ENCODE results near the gene MAP4K2. TPM values are rescaled to one million over a fixed set of nuclear protein-coding genes. Genes with fewer than 3 reads are reported as not detected.

Gene MAP4K2
- polyA plus RNA-seq, 1 of the 3 experiments (the other 2 are of a cell fraction), result 20.0 TPM

DNA sequence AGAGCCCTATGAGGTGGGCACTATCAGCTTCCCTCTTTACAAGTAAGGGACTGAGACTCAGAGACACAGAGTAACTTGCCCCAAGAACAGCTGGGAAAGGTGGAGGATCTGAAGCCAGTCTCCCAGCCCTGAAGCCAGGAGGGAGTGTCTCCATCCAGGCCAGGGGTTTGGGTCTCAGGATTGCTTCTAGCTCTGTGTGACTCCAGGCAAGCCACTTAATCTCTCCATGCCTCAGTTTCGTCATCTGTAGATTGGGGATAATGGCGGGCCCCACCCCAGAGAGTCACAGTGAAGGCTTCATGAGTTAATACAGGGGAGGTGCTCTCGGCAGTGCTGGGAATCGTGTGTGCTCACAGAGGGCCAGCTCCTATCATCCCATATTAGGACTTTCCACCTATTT is 10.5 kb downstream of the MAP4K2 start:
- WGBS (ENCODE audit: low lambda C conversion rate), result 100% methylated on average over 4 of the region's 4 CpGs

DNA sequence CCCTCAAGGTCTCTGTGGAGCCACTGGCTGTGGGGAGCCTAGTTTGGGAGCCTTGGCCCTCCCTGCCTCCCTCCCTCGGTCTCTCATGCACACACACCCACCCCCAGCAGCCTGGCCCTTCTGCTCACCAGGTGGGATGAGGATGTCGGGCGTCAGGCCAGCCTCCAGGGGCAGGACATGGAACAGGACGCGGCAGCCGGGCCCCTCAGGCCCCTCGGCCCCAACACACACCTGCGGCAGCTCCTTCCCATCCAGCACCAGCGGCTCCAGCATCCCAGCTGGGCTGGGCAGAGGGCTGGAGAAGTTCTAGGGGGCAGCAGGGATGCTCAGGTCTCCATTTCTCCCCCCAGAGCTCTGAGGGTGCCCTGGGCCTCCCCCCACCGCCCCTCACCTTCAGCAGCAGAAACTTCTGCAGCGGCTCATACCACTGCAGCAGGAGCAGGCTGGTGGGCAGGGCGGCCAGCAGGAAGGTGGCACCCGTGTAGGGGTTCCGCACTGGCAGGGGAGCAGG is 11.2 kb downstream of the MAP4K2 start:
- H3K4me3 ChIP-seq (ENCODE audit: low read depth in 2 of 2, low read length in 1 of 2), result no peak overlapping the region
- DNase-seq, result peak; percentile 15
- no peaks in the 10 kb centered on the region for H3K9me3 ChIP-seq
- 92% methylated on average over 6 of the region's 14 CpGs for WGBS (ENCODE audit: low lambda C conversion rate)
- no peak overlapping the region for H3K4me2 ChIP-seq
- H3F3A ChIP-seq (replicated peaks; ENCODE audit: insufficient read depth), result peaks cover 3% of the 10 kb centered on the region
- no peaks in the 10 kb centered on the region for H4K20me1 ChIP-seq (ENCODE audit: insufficient read depth)
- no peak overlapping the region for H3K9ac ChIP-seq
- H3K36me3 ChIP-seq (replicated peaks in 1 of 2; ENCODE audit: control insufficient read depth in 1 of 2, insufficient read depth in 2 of 2, low read length in 1 of 2), result peaks cover 0 to 15% of the 10 kb centered on the region in 2 experiments
- POLR2A ChIA-PET, result no interaction called here
- H3K4me1 ChIP-seq (ENCODE audit: control insufficient read depth in 1 of 2, insufficient read depth in 2 of 2, low read depth in 1 of 2, low read length in 1 of 2), result no peaks in the 10 kb centered on the region
- no peaks in the 10 kb centered on the region for H3K9me2 ChIP-seq
- CTCF ChIA-PET, result interaction anchor here (1.0 to 1.1 kb wide), 2 partner anchors 11 to 16 kb away, joined by 3 read pairs; partner anchors contain the start of gene MAP4K2
- H3K27ac ChIP-seq (ENCODE audit: low read depth in 2 of 2, low read length in 1 of 2), result no peak overlapping the region
- no peaks in the 10 kb centered on the region for H3K79me2 ChIP-seq (ENCODE audit: insufficient read depth)
- H2AFZ ChIP-seq (ENCODE audit: low read depth), result no peak overlapping the region
- no peaks in the 10 kb centered on the region for H3K27me3 ChIP-seq (ENCODE audit: insufficient read depth)
- TF ChIP-seq, protein P1, sequence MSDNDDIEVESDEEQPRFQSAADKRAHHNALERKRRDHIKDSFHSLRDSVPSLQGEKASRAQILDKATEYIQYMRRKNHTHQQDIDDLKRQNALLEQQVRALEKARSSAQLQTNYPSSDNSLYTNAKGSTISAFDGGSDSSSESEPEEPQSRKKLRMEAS (IDR thresholded peaks at IDR 0.05; ENCODE audit: low read depth), result no peak
- TF ChIP-seq EP300 (IDR thresholded peaks at IDR 0.05; ENCODE audit: borderline replicate concordance in 1 of 2, low read depth in 1 of 2, low read length in 1 of 2) (no peak), RCOR1 (IDR thresholded peaks at IDR 0.05; ENCODE audit: low read length) (no peak), FOSL2 (IDR thresholded peaks at IDR 0.05; ENCODE audit: borderline replicate concordance, low read depth) (no peak), SMC3 (IDR thresholded peaks at IDR 0.05; ENCODE audit: low read depth, low read length) (no peak), RFX5 (IDR thresholded peaks at IDR 0.05; ENCODE audit: low read length) (no peak), SIN3A (IDR thresholded peaks at IDR 0.05; ENCODE audit: borderline replicate concordance, low read depth, low read length) (no peak)
- TF ChIP-seq, protein P2, sequence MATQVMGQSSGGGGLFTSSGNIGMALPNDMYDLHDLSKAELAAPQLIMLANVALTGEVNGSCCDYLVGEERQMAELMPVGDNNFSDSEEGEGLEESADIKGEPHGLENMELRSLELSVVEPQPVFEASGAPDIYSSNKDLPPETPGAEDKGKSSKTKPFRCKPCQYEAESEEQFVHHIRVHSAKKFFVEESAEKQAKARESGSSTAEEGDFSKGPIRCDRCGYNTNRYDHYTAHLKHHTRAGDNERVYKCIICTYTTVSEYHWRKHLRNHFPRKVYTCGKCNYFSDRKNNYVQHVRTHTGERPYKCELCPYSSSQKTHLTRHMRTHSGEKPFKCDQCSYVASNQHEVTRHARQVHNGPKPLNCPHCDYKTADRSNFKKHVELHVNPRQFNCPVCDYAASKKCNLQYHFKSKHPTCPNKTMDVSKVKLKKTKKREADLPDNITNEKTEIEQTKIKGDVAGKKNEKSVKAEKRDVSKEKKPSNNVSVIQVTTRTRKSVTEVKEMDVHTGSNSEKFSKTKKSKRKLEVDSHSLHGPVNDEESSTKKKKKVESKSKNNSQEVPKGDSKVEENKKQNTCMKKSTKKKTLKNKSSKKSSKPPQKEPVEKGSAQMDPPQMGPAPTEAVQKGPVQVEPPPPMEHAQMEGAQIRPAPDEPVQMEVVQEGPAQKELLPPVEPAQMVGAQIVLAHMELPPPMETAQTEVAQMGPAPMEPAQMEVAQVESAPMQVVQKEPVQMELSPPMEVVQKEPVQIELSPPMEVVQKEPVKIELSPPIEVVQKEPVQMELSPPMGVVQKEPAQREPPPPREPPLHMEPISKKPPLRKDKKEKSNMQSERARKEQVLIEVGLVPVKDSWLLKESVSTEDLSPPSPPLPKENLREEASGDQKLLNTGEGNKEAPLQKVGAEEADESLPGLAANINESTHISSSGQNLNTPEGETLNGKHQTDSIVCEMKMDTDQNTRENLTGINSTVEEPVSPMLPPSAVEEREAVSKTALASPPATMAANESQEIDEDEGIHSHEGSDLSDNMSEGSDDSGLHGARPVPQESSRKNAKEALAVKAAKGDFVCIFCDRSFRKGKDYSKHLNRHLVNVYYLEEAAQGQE (IDR thresholded peaks at IDR 0.05; ENCODE audit: low read depth, low read length), result no peak

More for the DNA sequence above, 10.5 kb downstream of the MAP4K2 start:
- H3K4me3 ChIP-seq (ENCODE audit: low read depth in 2 of 2, low read length in 1 of 2), result no peak overlapping the region
- ChIA-PET CTCF (interaction anchor here (1.0 to 1.1 kb wide), 2 partner anchors 10 to 15 kb away, joined by 3 read pairs; partner anchors contain the start of gene MAP4K2), POLR2A (no interaction called here)
- no peak for DNase-seq
- H3F3A ChIP-seq (replicated peaks; ENCODE audit: insufficient read depth), result peaks cover 2% of the 10 kb centered on the region
- TF ChIP-seq EP300 (IDR thresholded peaks at IDR 0.05; ENCODE audit: borderline replicate concordance in 1 of 2, low read depth in 1 of 2, low read length in 1 of 2), result no peak
- TF ChIP-seq, protein P3, sequence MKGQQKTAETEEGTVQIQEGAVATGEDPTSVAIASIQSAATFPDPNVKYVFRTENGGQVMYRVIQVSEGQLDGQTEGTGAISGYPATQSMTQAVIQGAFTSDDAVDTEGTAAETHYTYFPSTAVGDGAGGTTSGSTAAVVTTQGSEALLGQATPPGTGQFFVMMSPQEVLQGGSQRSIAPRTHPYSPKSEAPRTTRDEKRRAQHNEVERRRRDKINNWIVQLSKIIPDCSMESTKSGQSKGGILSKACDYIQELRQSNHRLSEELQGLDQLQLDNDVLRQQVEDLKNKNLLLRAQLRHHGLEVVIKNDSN (IDR thresholded peaks at IDR 0.05; ENCODE audit: borderline replicate concordance, low read depth), result no peak
- no peak for TF ChIP-seq RCOR1 (IDR thresholded peaks at IDR 0.05; ENCODE audit: low read length)
- TF ChIP-seq FOSL2 (IDR thresholded peaks at IDR 0.05; ENCODE audit: borderline replicate concordance, low read depth), result no peak
- TF ChIP-seq JUND (IDR thresholded peaks at IDR 0.05), result no peak
- TF ChIP-seq GABPA (IDR thresholded peaks at IDR 0.05; ENCODE audit: low read depth), result no peak
- TF ChIP-seq GATA2 (CRISPR knock-in tag; IDR thresholded peaks at IDR 0.05), result no peak
- TF ChIP-seq RFX5 (IDR thresholded peaks at IDR 0.05; ENCODE audit: low read length), result no peak
- TF ChIP-seq, protein P4, sequence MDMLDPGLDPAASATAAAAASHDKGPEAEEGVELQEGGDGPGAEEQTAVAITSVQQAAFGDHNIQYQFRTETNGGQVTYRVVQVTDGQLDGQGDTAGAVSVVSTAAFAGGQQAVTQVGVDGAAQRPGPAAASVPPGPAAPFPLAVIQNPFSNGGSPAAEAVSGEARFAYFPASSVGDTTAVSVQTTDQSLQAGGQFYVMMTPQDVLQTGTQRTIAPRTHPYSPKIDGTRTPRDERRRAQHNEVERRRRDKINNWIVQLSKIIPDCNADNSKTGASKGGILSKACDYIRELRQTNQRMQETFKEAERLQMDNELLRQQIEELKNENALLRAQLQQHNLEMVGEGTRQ (IDR thresholded peaks at IDR 0.05; ENCODE audit: borderline replicate concordance, low read depth, low read length), result no peak
- TF ChIP-seq, protein P1 (IDR thresholded peaks at IDR 0.05; ENCODE audit: low read depth), result no peak
- TF ChIP-seq POLR2AphosphoS5 (IDR thresholded peaks at IDR 0.05; ENCODE audit: low read depth, low read length), result no peak
- no peak for TF ChIP-seq RXRA (IDR thresholded peaks at IDR 0.05; ENCODE audit: borderline replicate concordance, low read depth)
- no peak for TF ChIP-seq FOXM1 (IDR thresholded peaks at IDR 0.05; ENCODE audit: low read depth)
- TF ChIP-seq ELF1 (IDR thresholded peaks at IDR 0.05), result no peak
- no peak for TF ChIP-seq TAF1 (IDR thresholded peaks at IDR 0.05; ENCODE audit: borderline replicate concordance, low read depth, low read length)
- TF ChIP-seq SIN3A (IDR thresholded peaks at IDR 0.05; ENCODE audit: borderline replicate concordance, low read depth, low read length), result no peak
- no peak for TF ChIP-seq NRF1 (IDR thresholded peaks at IDR 0.05; ENCODE audit: low read depth, low read length)
- TF ChIP-seq, protein P5, sequence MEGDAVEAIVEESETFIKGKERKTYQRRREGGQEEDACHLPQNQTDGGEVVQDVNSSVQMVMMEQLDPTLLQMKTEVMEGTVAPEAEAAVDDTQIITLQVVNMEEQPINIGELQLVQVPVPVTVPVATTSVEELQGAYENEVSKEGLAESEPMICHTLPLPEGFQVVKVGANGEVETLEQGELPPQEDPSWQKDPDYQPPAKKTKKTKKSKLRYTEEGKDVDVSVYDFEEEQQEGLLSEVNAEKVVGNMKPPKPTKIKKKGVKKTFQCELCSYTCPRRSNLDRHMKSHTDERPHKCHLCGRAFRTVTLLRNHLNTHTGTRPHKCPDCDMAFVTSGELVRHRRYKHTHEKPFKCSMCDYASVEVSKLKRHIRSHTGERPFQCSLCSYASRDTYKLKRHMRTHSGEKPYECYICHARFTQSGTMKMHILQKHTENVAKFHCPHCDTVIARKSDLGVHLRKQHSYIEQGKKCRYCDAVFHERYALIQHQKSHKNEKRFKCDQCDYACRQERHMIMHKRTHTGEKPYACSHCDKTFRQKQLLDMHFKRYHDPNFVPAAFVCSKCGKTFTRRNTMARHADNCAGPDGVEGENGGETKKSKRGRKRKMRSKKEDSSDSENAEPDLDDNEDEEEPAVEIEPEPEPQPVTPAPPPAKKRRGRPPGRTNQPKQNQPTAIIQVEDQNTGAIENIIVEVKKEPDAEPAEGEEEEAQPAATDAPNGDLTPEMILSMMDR (IDR thresholded peaks at IDR 0.05), result no peak
- H3K36me3 ChIP-seq (replicated peaks in 1 of 2; ENCODE audit: control insufficient read depth in 1 of 2, insufficient read depth in 2 of 2, low read length in 1 of 2), result peaks cover 0 to 18% of the 10 kb centered on the region in 2 experiments
- no peaks in the 10 kb centered on the region for H3K27me3 ChIP-seq (ENCODE audit: insufficient read depth)
- no peak overlapping the region for H2AFZ ChIP-seq (ENCODE audit: low read depth)
- no peaks in the 10 kb centered on the region for H3K4me1 ChIP-seq (ENCODE audit: control insufficient read depth in 1 of 2, insufficient read depth in 2 of 2, low read depth in 1 of 2, low read length in 1 of 2)
- H3K4me2 ChIP-seq, result no peak overlapping the region
- H3K9me3 ChIP-seq, result no peaks in the 10 kb centered on the region
- H3K9ac ChIP-seq, result no peak overlapping the region
- no peaks in the 10 kb centered on the region for H4K20me1 ChIP-seq (ENCODE audit: insufficient read depth)
- no peaks in the 10 kb centered on the region for H3K9me2 ChIP-seq
- H3K79me2 ChIP-seq (ENCODE audit: insufficient read depth), result no peaks in the 10 kb centered on the region
- H3K27ac ChIP-seq (ENCODE audit: low read depth in 2 of 2, low read length in 1 of 2), result no peak overlapping the region
